ENCODE results near the gene SCARF2. TPM values are rescaled to one million over a fixed set of nuclear protein-coding genes. Genes with fewer than 3 reads are reported as not detected.

The SCARF2 gene
- total RNA-seq, 1 experiment from 2014 or later, result 1.4 TPM

GRCh38 chr22:20430101-20430719, 7.4 kb downstream of the SCARF2 start:
- no peak for DNase-seq (ENCODE audit: low spot score)
- H3K27ac ChIP-seq (ENCODE audit: low read depth, low read length, poor library complexity, severe bottlenecking), result no peak overlapping the region
- no peak overlapping the region for H3K4me3 ChIP-seq (ENCODE audit: low read depth, low read length, poor library complexity, severe bottlenecking)
- intact Hi-C loops (cut with micrococcal nuclease; ENCODE audit: unreplicated experiment), result loop anchor here (5.0 kb wide), 1 partner anchor 67 kb away; the partner anchor contains the start of gene KLHL22
- H3K36me3 ChIP-seq (ENCODE audit: insufficient read depth, low read length, poor library complexity, severe bottlenecking), result no peaks in the 10 kb centered on the region
- TF ChIP-seq CTCF (conservative IDR thresholded peaks at IDR 0.05; ENCODE audit: low read depth, low read length), result no peak
- TF ChIP-seq EZH2 (IDR thresholded peaks at IDR 0.05; ENCODE audit: borderline replicate concordance, low read depth, low read length, poor library complexity, severe bottlenecking), result no peak
- ChIA-PET CTCF (no interaction called here), POLR2A (ENCODE audit: low non-redundant PET) (no interaction called here)
- no peaks in the 10 kb centered on the region for H3K27me3 ChIP-seq (replicated peaks; ENCODE audit: insufficient read depth, low read depth, low read length, poor library complexity)
- H3K9me3 ChIP-seq (ENCODE audit: low read depth, low read length, poor library complexity, severe bottlenecking), result no peaks in the 10 kb centered on the region
- H3K4me1 ChIP-seq (ENCODE audit: insufficient read depth, low read length, poor library complexity, severe bottlenecking), result no peaks in the 10 kb centered on the region
- BruUV-seq (replicated peaks), result no TSS peak

GRCh38 chr22:20429254-20430100, 8.1 kb downstream of the SCARF2 start:
- intact Hi-C loops (cut with micrococcal nuclease; ENCODE audit: unreplicated experiment), result loop anchor here (5.0 kb wide), 1 partner anchor 68 kb away; the partner anchor contains the start of gene KLHL22
- Histone ChIP-seq H3K4me3 (ENCODE audit: low read depth, low read length, poor library complexity, severe bottlenecking) (no peak overlapping the region), H3K27ac (ENCODE audit: low read depth, low read length, poor library complexity, severe bottlenecking) (no peak overlapping the region), H3K9me3 (ENCODE audit: low read depth, low read length, poor library complexity, severe bottlenecking) (no peaks in the 10 kb centered on the region), H3K4me1 (ENCODE audit: insufficient read depth, low read length, poor library complexity, severe bottlenecking) (no peaks in the 10 kb centered on the region), H3K27me3 (replicated peaks; ENCODE audit: insufficient read depth, low read depth, low read length, poor library complexity) (no peaks in the 10 kb centered on the region), H3K36me3 (ENCODE audit: insufficient read depth, low read length, poor library complexity, severe bottlenecking) (no peaks in the 10 kb centered on the region)
- ChIA-PET CTCF (interaction anchor here (0.6 kb wide), 2 partner anchors 11 to 312 kb away, joined by 6 to 7 read pairs; no protein-coding TSS in a partner anchor), POLR2A (ENCODE audit: low non-redundant PET) (no interaction called here)
- no peak for TF ChIP-seq CTCF (conservative IDR thresholded peaks at IDR 0.05; ENCODE audit: low read depth, low read length)
- no peak for TF ChIP-seq EZH2 (IDR thresholded peaks at IDR 0.05; ENCODE audit: borderline replicate concordance, low read depth, low read length, poor library complexity, severe bottlenecking)
- BruUV-seq (replicated peaks), result no TSS peak
- no peak for DNase-seq (ENCODE audit: low spot score)

- H3K9me3 ChIP-seq (ENCODE audit: low read depth, low read length, poor library complexity, severe bottlenecking), result no peaks in the 10 kb centered on the region
- intact Hi-C loops (cut with micrococcal nuclease; ENCODE audit: unreplicated experiment), result no loop called here
- H3K36me3 ChIP-seq (ENCODE audit: insufficient read depth, low read length, poor library complexity, severe bottlenecking), result no peaks in the 10 kb centered on the region
- no peak overlapping the region for H3K27ac ChIP-seq (ENCODE audit: low read depth, low read length, poor library complexity, severe bottlenecking)
- POLR2A ChIA-PET (ENCODE audit: low non-redundant PET), result no interaction called here
- CTCF ChIA-PET, result interaction anchor here (0.6 kb wide), 2 partner anchors 11 to 313 kb away, joined by 6 to 7 read pairs; no protein-coding TSS in a partner anchor
- no TSS peak for BruUV-seq (replicated peaks)
- H3K27me3 ChIP-seq (replicated peaks; ENCODE audit: insufficient read depth, low read depth, low read length, poor library complexity), result no peaks in the 10 kb centered on the region
- no peak for DNase-seq (ENCODE audit: low spot score)
- H3K4me3 ChIP-seq (ENCODE audit: low read depth, low read length, poor library complexity, severe bottlenecking), result no peak overlapping the region
- TF ChIP-seq EZH2 (IDR thresholded peaks at IDR 0.05; ENCODE audit: borderline replicate concordance, low read depth, low read length, poor library complexity, severe bottlenecking) (no peak), CTCF (conservative IDR thresholded peaks at IDR 0.05; ENCODE audit: low read depth, low read length) (no peak)
- H3K4me1 ChIP-seq (ENCODE audit: insufficient read depth, low read length, poor library complexity, severe bottlenecking), result no peaks in the 10 kb centered on the region
These were observed 8.9 kb downstream of the SCARF2 start for GRCh38 chr22:20428496-20429253.
